ENCODE data around the gene MYRIP. TPM values are rescaled to one million over a fixed set of nuclear protein-coding genes. Genes with fewer than 3 reads are reported as not detected.

The MYRIP gene
- 0.02 TPM in 2 of 5 replicates, not detected in the others for total RNA-seq (2022; extraction: Qiagen RNA extraction)

DNA sequence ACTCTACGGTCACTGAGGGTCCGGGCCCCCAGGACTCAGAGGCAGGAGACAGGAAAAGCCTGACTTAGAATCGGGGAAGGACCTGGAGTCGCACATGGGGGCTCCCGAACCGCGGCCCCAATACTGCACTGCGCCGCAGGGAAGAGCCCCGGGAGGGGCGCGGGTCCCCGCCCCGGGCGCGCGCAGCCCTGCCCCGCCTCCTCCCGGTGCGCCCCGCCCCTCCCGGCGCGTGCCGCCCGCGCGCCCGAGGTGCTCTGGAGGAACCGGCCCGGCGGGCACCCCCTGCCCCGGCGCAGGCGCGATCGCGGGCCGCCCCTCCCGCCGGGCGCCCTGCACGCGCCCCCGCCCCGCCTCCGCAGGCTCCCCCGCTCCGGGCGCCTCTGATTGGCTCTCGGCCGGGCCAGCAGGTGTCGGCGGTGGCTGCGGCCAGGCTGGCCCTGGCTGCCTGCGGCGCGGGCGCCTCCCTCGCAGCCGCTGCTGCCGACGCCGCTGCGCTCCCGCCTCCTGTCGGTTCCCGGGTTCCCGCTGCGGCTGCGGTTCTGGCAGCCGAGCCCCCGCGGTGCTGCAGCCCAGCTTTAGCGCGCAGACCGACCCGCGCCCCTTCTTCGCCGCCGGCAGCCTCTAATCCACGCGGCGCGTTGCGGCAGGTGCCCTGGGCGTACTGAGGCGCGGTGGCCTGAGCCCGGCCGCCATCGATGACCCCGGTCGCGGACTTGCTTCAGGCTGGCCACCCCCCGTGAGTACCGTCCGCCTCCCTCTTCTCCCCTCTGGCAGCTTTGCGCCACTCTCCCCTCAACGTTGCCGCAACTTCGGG, at the start of gene MYRIP:
TSS of gene MYRIP (plus strand) at position 429 of the 814 bp plus-strand sequence. CDS start 91,208 bp downstream, outside the sequence.

GRCh38 chr3:40309418-40309924, 500.1 kb downstream of the MYRIP start, which contains the start of gene EIF1B:
Gene EIF1B (plus strand): TSS chr3:40309707. CDS start chr3:40309942, 235 bp downstream.

